Putamen (tissue), 1 donor: Measurements from ENCODE around the gene DCTN3.
A peak's percentile ranks its signal among the peaks of the same experiment; 100 is the strongest.

Experiments used
- DNase-seq: peaks from one replicate; pipeline ENCODE4 v3.0.0-alpha.2; 2016; ENCODE audit warnings: low spot score

DCTN3 gene

GRCh38 chr9:34623374-34624235 is 3.3 kb upstream of the DCTN3 start:
- DNase-seq = no peak

GRCh38 chr9:34615132-34615531 is 5.2 kb downstream of the DCTN3 start:
- no peak for DNase-seq

- DNase-seq = peak; percentile 77
These were observed 7.4 kb downstream of the DCTN3 start for GRCh38 chr9:34612788-34613390.

- DNase-seq = peak; percentile 90
These were observed 8.2 kb downstream of the DCTN3 start, which contains the start of gene RPP25L for GRCh38 chr9:34611811-34612787. Gene RPP25L (minus strand): TSS chr9:34612097. CDS start chr9:34611296, 801 bp downstream.

GRCh38 chr9:34611251-34611810 is 9.0 kb downstream of the DCTN3 start:
- no peak for DNase-seq

GRCh38 chr9:34610434-34611206 is 9.7 kb downstream of the DCTN3 start:
- no peak for DNase-seq

GRCh38 chr9:34607331-34607730 is 13.0 kb downstream of the DCTN3 start:
- DNase-seq = no peak

GRCh38 chr9:34606905-34607304 is 13.4 kb downstream of the DCTN3 start:
- no peak for DNase-seq

- no peak for DNase-seq
These were observed 14.1 kb downstream of the DCTN3 start for GRCh38 chr9:34606190-34606589.

GRCh38 chr9:34603610-34604231 is 16.6 kb downstream of the DCTN3 start:
- DNase-seq = peak; percentile 64

- DNase-seq = no peak
These were observed 18.2 kb downstream of the DCTN3 start for GRCh38 chr9:34601937-34602573.

GRCh38 chr9:34600908-34601307 is 19.4 kb downstream of the DCTN3 start:
- DNase-seq = no peak

GRCh38 chr9:34599546-34599945 is 20.7 kb downstream of the DCTN3 start:
- DNase-seq = no peak

GRCh38 chr9:34594177-34594576 is 26.1 kb downstream of the DCTN3 start:
- DNase-seq = no peak

- peak; percentile 72 for DNase-seq
These were observed 27.2 kb downstream of the DCTN3 start for GRCh38 chr9:34592895-34593601.

- DNase-seq = no peak
These were observed 28.1 kb downstream of the DCTN3 start for GRCh38 chr9:34591917-34592866.

GRCh38 chr9:34591248-34591916 is 28.9 kb downstream of the DCTN3 start:
- peak; percentile 75 for DNase-seq
